GM19240 (cell line): ENCODE data around the gene PET100.

Source experiments
- DNase-seq: peaks from one replicate; pipeline ENCODE4 v3.0.0; 2011; ENCODE audit warnings: low spot score; ENCODE audit not compliant: insufficient read length

The PET100 gene

GRCh38 chr19:7678971-7679751, 49.6 kb downstream of the PET100 start:
- peak; percentile 70 for DNase-seq

- no peak for DNase-seq
Observed at GRCh38 chr19:7679771-7680605, 50.4 kb downstream of the PET100 start.

- peak; percentile 83 for DNase-seq
Observed at GRCh38 chr19:7680606-7681339, 51.2 kb downstream of the PET100 start, which contains the start of gene TRAPPC5. TRAPPC5 (plus strand) TSS chr19:7680833; CDS start chr19:7682254, 1,421 bp downstream.
